ENCODE measurements around the gene MPO.
A peak's percentile ranks its signal among the peaks of the same experiment; 100 is the strongest.

The MPO gene

DNA sequence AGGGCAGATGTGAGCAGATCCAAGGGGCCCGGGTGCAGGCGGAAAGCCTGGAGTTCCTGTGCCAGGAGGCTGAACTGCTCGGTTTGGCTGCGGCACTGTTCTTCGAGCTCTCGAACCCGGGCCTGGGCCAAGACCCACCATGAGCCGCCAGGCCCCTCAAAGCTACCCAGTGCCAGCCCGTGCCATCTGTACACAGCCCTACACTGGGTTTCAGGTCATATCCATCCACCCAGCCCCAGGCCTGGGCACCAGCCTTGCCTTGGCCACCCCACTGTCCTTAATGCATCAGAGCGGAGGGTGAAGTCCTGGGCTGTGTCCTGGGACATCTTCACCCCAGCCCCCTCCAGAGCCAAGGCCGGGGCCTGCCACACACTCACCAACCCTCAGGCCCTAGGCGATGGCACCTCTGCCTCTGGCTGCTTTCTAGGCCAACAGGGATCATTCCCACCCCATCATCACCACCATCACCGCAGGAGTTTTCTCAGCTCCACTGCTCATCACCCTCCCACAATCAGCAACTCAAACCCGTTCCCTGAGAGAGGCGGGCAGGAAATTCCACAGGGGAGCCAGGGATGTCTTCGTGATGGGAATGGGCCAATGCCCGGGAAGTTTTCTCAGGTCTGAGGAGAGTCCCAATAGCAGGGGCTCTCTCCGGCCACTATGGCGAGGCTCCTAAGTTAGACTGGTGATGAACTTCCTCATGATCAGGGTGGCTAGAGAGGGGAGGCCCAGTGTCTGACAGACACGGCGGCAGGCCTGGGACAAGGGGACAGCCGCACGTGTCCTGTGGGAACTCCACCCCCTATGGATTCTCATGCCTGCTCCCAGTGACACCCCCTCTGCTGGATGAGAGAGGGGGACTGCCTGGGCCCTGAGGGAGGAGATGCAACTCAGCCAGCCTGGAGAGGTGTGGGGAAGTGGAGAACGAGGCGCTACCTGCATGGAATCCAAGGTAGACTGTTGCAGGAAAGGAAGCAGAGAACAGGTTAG, 38.7 kb upstream of the MPO start:
- no peak for DNase-seq

DNA sequence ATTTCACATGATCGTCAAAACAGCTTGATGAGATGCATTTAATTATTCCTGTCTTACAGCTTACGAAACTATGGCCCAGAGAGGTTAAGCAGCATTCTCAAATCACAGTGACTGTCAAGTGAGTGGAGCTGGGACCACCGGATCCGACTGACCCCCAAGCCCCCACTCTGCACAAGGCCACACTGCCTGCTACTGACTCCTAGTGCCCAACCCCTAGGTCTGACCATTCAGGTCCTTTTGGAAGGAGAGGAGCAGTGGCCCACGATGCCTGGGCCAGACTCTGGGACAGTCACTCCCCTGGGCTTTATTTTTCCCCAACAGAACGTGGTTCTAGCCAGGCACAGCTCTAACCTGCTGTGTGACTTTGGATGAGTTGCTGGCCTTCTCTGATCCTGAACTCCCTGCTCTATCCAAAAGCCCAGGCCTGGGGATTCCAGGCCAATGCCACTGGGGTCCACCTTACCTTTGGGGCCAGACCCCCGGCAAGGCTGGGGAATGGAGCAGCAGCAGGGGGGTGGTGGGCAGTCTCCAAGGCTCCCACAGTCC, 38.0 kb upstream of the MPO start:
- DNase-seq: no peak

DNA sequence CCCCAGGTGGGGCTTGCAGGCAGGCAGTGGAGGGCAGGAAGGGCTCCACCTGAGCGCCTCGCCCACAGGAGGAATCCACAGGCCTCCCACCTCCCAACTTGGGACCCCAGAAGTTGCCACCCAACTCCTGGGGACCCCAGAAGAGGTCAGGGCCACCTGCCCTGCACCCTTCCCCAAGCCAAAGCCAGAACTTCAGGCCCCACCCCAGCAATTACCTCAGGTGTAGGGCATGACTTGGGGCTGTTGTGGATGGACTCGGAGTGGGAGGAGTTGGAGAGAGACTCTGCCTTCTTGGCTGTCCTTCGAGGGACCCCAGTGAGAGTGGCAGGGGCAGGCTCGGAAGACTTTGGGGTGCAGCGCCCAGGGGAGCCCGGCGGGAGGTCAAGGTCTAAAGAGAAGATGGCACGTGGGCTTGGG, 37.3 kb upstream of the MPO start:
- no peak for DNase-seq

DNA sequence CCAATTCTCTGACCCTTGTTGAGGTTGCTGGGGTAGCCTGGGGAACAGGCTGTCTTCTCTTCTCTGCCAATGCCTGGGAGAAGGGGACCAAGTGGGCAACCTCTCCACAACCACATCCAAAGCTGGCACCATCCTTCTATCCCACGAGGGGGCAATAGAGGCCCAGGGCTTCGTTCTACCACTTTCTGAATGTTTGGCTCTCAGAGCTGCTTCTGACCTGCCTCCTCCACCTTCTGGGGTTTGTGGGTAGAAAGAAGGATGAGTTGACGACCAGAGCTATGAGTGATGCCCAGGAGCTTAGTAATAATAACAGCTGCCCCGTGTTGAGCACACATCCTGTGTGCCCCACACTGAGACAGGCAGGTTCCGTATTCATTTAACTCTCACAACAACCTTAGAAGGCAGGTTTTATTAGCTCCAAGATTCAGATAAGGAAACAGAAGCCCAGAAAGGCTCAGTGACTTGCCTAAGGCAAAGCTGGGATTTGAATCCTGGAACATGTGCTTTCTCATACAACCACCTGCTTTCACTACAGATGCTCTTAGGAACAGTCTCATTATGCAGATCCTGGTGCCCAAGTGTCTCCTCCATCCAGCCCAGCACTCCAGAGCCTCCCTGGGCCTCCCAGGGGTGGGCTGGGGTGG, 36.8 kb upstream of the MPO start:
- DNase-seq: peak; percentile 59

DNA sequence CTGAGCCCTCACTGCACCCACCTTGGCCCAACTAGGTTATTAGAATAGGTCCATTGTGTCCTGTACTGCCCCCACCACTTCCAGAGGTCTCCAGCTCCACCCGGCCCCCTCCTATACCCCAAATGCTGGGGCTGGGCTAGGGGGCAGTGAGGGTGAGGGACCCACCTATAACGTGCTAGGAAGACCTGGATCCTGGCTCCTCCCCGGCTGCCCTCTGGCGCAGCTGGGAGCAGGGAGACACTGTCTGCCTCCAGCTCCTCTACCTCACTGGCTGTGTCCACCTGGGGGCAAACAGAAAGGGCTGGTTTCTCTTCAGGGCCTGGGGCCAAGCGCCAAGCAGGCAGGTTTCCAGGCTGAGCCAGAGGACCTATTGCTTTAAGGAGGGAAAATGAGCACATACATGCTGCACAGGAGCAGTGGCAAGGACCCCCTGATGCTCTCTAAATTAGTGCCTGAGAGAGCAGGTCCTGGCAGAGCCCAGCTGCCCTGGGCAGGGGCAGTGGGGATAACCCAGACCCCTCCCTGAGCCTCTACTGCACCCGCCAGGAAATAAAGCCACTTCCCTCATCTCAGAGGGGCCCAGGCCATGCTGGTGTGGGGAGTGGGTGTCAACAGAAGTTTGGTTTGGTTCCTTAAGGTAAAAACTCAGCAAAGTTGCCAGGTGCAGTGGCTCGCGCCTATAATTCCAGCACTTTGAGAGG, 35.7 kb upstream of the MPO start:
- DNase-seq: no peak

DNA sequence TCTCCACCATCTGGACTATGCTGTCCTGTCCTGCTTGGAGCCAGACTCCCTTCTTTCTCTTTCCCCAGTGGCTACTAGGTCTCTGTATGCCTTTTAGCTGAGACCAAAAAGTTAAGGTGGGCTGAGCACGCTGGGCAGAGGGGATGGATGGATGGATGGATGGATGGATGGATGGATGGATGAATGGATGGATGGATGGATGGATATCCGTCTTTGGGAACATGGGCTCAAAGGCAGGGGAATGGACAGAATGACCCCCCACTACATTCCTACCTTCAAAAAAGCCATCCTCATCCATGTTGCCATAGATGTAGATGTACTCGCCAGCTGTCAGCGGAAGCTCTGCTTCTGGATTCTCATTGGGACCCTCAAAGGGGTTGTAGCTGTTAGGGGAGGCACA, 35.0 kb upstream of the MPO start:
- DNase-seq: no peak

DNA sequence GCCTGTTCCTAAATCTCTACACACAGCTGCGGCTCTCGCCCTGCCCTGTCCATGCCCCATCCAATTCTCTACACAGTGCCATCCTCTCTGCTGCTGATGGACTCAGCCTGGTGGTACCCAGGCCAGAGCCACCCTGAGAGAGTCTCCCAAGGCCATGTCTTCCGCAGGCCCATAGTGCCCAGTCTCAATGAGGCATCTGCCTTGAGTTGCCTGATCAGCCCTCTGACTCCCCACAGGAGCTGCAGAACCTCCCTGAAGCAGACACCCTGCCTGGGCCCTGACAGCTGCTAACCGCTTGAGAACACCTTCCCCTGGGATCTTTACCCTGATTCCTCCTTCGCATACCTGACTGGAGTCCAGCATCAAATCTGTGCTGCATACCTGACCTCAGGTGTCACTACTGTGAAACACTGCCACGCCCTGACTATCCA, 34.6 kb upstream of the MPO start:
- no peak for DNase-seq

DNA sequence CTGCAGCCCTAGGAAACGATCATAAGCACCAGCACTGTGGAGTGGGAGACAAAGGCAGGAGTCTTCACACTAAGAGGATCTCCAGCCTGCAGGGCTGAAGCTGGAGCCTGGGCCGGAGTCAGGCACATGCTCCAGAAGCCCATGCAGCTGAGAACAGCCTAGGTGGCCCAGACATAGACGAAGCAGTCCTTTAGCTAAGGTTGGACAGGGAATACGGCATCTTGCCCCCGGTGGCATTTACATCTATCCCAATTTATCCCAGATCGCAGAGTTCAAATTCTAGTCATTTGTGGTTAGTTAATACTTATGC, 33.9 kb upstream of the MPO start:
- DNase-seq: no peak

DNA sequence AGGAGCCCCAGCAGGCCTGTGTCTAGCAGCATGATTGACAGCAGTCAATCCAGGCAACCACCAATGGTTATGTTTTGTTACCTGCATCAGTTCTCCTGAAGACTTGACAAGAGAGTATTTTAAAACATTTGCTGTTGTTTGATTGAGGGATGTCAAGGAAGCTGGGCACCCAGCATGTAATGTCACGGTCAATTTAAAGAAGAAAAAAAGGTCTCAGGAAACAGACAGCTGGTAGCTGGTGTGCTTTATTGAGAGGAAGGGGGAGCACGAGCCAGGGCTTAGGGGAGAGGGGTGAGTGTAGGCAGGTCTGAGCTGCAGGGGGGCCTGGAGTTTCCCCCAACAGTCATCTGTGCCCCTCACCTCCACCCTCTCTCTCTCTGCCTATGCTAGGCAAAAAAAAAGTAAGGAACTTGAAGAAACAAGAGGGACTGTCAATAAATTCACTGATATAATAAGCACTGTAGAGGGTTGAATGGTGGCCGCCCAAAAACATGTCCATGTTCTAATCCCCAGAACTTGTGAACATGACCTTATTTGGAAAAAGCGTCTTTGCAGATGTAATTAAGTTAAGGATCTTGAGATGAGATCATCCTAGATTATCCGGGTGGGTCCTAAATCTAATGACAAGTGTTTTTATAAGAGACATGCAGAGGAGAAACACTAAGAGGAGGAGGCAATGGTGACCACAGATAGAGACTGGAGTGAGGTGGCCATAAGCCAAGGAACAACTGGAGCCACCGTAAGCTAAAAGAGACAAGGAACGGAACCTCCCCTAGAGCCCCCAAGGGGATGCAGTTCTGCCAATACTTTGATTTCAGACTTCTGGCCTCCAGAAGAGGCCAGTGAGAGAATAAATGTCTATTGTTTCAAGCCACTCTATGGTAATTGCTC, 33.3 kb upstream of the MPO start:
- peak; percentile 65 for DNase-seq

DNA sequence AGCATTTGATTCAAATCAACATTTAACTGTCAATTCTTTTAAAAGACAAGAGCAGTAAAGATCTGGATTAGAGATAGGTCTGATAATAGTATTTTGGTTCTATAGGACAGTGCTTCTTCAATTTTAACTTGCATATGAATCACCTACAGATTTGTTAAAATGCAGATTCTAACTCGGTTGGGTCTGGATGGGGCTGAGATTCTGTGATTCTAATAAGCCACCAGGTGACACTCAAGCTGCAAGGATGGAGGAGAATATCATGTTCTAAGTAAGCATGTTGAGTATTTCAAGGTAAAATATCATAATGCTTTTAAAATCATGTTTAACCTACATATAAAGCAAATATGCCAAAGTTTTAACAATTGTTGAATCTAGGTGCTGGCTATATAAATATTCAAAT, 32.1 kb upstream of the MPO start:
- DNase-seq: no peak

DNA sequence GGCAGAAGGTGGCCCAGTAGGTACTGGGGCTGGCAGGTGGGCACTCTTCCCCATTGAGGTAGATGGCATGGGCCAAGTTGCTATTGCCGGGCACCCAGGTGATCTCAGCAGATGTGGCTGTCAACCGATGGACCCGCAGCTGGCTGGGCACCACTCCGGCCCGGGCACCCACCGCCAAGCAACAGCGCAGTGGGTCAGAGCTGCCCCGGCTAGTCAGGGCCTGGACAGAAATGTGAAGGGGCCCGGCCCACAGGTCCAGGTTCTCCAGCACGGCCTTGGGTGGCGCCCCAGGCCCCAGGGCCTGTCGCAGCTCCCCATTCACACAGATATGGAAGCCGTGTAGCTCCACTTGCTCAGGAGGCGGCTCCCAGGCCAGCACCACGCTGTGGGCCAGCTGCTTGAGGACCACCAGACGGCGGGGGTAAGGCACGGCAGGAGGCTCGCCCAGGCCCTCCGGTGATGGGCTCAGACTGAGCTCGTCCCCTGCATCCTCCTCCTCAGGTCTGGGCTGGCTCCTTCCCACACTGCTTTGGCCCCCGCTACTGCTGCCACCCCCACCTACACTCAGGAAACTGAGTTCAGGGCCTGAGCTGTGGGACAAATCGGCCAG, 31.4 kb upstream of the MPO start:
- no peak for DNase-seq

DNA sequence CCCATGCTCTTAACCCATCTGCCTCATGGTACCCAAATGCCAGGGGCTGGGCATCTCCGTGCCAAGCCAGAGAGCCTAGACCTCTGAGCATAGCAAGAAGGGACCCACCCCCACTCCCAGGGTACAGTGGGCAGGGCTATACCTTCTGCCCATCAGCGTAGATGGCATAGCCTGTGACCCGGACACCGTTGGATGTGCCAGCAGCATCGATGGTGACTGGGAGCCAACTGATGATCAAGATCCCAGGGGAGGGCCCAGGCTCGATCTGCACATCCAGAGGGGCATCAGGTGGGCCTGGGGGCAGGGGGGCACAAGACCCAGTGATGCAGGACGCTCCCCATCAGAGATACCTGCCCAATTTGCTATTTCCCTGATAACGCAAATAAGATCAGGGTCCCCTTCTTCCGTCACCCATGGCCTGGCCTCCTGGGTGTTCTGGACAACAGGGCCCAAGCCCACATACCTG, 30.7 kb upstream of the MPO start:
- no peak for DNase-seq

DNA sequence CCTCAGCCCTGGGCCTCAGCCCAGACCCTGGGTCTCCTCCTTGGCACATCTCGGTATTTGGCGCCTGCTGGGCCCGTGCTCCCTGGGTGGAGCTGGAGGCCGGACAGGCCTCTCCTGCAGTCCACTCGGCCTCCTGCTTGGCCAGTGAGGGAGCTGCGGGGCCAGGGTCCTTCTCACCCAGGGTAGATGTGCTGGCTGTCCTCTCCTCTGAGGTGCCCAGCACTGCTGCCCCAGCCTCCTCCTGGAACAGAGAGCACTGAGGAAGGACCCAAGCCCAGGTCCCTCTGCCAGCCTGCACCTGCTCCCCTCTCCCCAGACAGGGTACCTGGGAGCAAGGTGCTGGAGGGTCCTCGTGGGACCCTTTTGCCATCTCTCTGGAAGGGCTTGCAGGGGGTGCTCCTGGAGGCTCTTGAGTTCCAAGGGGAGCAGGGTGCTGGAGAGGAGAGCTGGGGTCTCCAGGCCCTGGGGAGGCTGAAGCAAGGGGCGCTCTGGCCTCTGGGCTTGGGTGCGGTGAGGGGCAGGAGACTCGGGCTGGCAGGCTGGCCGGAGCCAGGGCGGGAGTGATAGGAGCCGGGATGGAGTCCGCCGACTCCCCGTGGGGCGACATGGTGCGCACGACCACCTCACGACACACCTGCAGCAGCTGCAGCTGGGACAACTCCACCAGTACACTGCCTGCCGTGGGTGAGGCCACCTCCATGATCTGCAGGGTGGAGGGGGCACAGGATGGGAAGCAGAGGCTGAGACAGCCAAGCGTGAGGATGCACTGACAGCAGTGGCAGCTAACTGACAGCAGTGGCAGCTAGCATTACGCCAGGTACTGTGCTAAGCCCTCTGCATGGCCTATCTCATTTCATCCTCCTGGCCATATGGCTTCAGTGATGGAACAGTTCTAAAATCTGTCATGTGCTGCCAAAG, 30.0 kb upstream of the MPO start:
- peak; percentile 68 for DNase-seq

DNA sequence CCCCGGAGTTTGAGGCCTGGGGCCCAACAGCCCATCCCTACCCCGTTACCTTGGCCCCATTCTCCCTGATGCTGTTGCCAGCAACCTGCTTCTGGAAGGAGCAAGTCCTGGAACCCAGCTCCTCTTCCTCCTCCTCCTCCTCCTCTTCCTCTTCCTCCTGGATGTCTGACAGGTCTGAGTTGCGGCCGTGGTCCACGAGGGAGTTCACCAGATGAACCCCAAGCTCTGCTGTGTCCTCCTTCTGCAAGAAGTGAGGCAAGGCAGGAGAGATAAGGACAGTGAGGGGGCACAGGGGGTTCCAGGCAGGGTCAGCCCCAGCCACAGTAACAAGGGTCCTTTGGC, 29.2 kb upstream of the MPO start:
- no peak for DNase-seq

DNA sequence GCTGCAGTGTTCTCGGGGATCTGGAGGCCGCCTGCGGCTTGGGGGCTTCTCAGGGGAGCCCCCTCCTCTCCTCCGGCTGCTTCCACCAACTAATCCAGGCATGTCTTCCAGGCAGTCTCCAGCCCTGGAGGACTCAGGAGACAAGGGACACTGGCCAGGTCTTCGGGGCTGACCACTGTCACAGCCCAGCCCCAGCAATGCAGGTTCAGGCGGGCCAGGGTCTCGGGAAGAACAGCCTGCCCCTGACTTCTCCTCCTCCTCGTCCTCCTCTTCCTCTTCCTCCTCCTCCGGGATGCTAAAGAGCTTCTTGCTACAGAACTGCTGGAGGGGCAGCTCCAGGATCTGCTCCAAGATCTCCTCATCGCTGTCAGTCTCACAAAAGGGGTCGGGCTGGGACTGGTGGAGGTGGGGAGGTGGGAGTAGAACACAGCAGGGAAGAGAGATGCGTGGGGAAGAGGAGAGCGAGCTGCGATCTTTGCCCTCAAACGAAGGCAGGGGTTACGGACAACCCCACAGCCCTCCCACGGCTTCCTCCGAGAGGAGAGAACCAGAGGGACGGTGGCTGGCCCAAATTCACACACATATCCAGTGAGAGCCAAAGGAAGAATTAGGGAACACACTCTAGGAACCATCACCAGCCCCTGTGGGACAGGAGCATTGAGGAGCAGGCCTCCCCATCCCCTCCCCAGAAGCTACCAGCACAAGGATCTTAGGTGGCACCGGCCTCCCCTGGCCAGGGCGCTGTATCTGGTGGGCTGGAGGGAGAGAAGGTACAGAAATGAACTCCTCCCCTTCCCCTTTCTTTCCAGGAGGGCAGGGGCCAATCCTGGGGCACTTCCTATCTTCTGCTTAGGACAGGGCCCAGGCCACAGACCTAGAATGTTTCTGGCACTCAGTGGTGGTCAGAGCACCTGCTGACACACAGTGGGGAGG, 28.5 kb upstream of the MPO start:
- no peak for DNase-seq

DNA sequence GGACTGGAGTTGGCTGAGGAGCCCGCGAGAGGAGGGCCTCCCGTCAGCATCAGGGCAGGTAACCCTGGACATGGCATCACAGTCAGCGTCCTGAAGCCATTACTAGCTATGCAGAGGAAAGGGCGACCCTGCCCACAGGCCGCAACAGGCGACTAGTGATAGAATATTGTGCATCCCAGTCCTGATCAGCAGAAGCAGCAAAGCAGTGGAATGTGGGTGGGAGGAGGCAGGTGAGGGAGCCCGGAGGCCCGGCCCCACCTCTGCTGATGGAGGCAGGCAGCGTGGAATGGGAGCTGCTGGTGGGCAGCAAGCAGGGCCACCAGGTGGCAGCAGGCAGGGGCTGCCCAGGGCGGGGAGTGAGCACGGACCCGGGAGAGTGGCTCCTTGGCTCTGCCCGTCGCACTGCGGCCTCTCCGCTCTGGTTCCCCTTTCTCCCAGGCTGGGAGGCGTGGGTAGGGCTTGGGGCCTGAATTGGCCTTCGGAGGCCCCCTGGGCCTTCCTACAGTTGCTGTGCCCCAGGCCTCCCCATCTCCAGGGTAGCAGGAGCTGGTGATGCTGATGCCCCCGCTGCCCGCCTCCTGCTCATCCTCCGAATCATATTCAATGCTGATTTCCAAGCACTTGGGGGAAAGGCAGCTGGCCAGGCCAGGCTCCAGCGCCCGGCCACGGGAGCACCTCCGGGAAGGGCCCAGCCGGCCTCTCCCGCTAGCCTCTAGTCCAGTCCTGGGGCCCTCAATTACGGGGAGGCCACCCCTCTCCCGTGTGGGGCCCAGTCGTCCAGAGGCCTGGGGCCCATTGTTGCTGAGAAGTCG, 27.6 kb upstream of the MPO start:
- no peak for DNase-seq

DNA sequence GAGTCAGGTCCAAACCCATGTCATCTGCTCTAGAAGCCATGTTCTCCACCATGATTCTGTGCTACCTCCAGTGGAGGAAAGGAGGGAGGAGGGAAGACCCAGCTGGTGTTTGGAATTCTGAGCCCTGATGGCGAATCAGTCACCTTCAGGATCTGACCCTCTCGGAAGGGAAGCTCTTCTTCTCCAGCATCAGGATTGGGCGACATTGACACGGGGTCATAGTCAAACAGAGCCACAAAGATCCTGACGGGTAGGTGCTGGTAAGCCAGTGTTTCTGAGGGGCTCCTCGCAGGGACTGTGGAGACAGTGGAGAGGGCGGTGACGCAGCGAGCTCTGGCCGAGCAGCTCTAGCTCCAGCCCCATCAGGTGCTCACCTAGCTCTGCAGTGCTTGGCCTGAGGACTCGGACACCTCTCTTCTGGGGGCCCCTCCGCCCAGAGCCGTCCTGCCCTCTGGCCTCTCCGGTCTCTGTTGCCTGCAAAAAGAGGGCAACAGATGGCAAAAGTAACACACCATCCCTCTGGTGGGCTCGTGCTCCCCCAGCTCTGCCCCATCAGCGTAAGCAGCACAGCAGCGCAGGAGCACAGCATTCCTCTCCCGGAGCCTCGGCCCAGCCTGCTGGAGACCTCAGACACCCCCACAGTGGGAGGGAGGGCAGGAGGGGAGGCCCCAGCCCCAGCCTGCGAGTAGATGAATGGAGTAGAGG, 26.9 kb upstream of the MPO start:
- no peak for DNase-seq
